ENCODE data around the gene ARL4A. TPM values are rescaled to one million over a fixed set of nuclear protein-coding genes. Genes with fewer than 3 reads are reported as not detected.
A peak's percentile ranks its signal among the peaks of the same experiment; 100 is the strongest.

Gene ARL4A
- total and polyA plus RNA-seq, 2 of the 13 experiments (the other 11 are each of a cell fraction or from before 2014, with no cell fraction given) = 10.8 to 25.6 TPM

- TF ChIP-seq, protein P1, sequence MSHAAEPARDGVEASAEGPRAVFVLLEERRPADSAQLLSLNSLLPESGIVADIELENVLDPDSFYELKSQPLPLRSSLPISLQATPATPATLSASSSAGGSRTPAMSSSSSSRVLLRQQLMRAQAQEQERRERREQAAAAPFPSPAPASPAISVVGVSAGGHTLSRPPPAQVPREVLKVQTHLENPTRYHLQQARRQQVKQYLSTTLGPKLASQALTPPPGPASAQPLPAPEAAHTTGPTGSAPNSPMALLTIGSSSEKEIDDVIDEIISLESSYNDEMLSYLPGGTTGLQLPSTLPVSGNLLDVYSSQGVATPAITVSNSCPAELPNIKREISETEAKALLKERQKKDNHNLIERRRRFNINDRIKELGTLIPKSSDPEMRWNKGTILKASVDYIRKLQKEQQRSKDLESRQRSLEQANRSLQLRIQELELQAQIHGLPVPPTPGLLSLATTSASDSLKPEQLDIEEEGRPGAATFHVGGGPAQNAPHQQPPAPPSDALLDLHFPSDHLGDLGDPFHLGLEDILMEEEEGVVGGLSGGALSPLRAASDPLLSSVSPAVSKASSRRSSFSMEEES (CRISPR knock-in tag; IDR thresholded peaks at IDR 0.05) = peak; percentile 93
- no peak for TF ChIP-seq ZNF570 (CRISPR knock-in tag; IDR thresholded peaks at IDR 0.05; ENCODE audit: borderline replicate concordance)
- no peak for TF ChIP-seq HNRNPK (IDR thresholded peaks at IDR 0.05; ENCODE audit: low read depth, low read length, poor library complexity, severe bottlenecking)
- TF ChIP-seq GABPB1 (CRISPR knock-in tag; IDR thresholded peaks at IDR 0.05) = no peak
- TF ChIP-seq THRA (CRISPR knock-in tag; IDR thresholded peaks at IDR 0.05; ENCODE audit: borderline replicate concordance) = peak; percentile 37; the same call in 1 of the 2 replicates
- peak; percentile 97 for TF ChIP-seq SOX5 (CRISPR knock-in tag; IDR thresholded peaks at IDR 0.05; ENCODE audit: borderline replicate concordance)
- no peak for TF ChIP-seq ZNF253 (CRISPR knock-in tag; IDR thresholded peaks at IDR 0.05; ENCODE audit: borderline replicate concordance)
- TF ChIP-seq, protein P2, sequence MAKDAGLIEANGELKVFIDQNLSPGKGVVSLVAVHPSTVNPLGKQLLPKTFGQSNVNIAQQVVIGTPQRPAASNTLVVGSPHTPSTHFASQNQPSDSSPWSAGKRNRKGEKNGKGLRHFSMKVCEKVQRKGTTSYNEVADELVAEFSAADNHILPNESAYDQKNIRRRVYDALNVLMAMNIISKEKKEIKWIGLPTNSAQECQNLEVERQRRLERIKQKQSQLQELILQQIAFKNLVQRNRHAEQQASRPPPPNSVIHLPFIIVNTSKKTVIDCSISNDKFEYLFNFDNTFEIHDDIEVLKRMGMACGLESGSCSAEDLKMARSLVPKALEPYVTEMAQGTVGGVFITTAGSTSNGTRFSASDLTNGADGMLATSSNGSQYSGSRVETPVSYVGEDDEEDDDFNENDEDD (CRISPR knock-in tag; IDR thresholded peaks at IDR 0.05; ENCODE audit: borderline replicate concordance) = no peak
- TF ChIP-seq HNF4G (IDR thresholded peaks at IDR 0.05; ENCODE audit: borderline replicate concordance, low read depth, low read length) = no peak
- TF ChIP-seq HNF4G (CRISPR knock-in tag; IDR thresholded peaks at IDR 0.05; ENCODE audit: borderline replicate concordance, low read depth) = no peak
- TF ChIP-seq ZNF703 (CRISPR knock-in tag; IDR thresholded peaks at IDR 0.05; ENCODE audit: borderline replicate concordance) = no peak
- TF ChIP-seq YY1 (IDR thresholded peaks at IDR 0.05; ENCODE audit: insufficient read depth, insufficient replicate concordance, low read depth, low read length) = no peak
- no peak for TF ChIP-seq ZNF616 (CRISPR knock-in tag; IDR thresholded peaks at IDR 0.05; ENCODE audit: low read depth)
- no peak for TF ChIP-seq ZNF432 (CRISPR knock-in tag; IDR thresholded peaks at IDR 0.05; ENCODE audit: borderline replicate concordance)
- TF ChIP-seq TOPORS (CRISPR knock-in tag; IDR thresholded peaks at IDR 0.05) = no peak
- TF ChIP-seq, protein P3, sequence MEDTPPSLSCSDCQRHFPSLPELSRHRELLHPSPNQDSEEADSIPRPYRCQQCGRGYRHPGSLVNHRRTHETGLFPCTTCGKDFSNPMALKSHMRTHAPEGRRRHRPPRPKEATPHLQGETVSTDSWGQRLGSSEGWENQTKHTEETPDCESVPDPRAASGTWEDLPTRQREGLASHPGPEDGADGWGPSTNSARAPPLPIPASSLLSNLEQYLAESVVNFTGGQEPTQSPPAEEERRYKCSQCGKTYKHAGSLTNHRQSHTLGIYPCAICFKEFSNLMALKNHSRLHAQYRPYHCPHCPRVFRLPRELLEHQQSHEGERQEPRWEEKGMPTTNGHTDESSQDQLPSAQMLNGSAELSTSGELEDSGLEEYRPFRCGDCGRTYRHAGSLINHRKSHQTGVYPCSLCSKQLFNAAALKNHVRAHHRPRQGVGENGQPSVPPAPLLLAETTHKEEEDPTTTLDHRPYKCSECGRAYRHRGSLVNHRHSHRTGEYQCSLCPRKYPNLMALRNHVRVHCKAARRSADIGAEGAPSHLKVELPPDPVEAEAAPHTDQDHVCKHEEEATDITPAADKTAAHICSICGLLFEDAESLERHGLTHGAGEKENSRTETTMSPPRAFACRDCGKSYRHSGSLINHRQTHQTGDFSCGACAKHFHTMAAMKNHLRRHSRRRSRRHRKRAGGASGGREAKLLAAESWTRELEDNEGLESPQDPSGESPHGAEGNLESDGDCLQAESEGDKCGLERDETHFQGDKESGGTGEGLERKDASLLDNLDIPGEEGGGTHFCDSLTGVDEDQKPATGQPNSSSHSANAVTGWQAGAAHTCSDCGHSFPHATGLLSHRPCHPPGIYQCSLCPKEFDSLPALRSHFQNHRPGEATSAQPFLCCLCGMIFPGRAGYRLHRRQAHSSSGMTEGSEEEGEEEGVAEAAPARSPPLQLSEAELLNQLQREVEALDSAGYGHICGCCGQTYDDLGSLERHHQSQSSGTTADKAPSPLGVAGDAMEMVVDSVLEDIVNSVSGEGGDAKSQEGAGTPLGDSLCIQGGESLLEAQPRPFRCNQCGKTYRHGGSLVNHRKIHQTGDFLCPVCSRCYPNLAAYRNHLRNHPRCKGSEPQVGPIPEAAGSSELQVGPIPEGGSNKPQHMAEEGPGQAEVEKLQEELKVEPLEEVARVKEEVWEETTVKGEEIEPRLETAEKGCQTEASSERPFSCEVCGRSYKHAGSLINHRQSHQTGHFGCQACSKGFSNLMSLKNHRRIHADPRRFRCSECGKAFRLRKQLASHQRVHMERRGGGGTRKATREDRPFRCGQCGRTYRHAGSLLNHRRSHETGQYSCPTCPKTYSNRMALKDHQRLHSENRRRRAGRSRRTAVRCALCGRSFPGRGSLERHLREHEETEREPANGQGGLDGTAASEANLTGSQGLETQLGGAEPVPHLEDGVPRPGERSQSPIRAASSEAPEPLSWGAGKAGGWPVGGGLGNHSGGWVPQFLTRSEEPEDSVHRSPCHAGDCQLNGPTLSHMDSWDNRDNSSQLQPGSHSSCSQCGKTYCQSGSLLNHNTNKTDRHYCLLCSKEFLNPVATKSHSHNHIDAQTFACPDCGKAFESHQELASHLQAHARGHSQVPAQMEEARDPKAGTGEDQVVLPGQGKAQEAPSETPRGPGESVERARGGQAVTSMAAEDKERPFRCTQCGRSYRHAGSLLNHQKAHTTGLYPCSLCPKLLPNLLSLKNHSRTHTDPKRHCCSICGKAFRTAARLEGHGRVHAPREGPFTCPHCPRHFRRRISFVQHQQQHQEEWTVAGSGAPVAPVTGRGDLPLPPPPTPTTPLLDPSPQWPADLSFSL (CRISPR knock-in tag; IDR thresholded peaks at IDR 0.05) = 0 out of 2 replicates have a peak, but pooled peaks have one; percentile 32
- TF ChIP-seq NFYB (CRISPR knock-in tag; IDR thresholded peaks at IDR 0.05) = no peak
- no peak for TF ChIP-seq ZNF17 (CRISPR knock-in tag; IDR thresholded peaks at IDR 0.05)
- no peak for TF ChIP-seq ZBTB20 (CRISPR knock-in tag; IDR thresholded peaks at IDR 0.05; ENCODE audit: borderline replicate concordance, low read depth)
Observed at GRCh38 chr7:12670000-12670729, 17.3 kb upstream of the ARL4A start (continued).

All from HepG2 (cell line).